ENCODE measurements around the gene MSH2. TPM values are rescaled to one million over a fixed set of nuclear protein-coding genes. Genes with fewer than 3 reads are reported as not detected.

Gene MSH2
- total and polyA plus RNA-seq, 2 of the 13 experiments (the other 11 are each of a cell fraction or from before 2014, with no cell fraction given): 19.9 to 76.3 TPM

DNA sequence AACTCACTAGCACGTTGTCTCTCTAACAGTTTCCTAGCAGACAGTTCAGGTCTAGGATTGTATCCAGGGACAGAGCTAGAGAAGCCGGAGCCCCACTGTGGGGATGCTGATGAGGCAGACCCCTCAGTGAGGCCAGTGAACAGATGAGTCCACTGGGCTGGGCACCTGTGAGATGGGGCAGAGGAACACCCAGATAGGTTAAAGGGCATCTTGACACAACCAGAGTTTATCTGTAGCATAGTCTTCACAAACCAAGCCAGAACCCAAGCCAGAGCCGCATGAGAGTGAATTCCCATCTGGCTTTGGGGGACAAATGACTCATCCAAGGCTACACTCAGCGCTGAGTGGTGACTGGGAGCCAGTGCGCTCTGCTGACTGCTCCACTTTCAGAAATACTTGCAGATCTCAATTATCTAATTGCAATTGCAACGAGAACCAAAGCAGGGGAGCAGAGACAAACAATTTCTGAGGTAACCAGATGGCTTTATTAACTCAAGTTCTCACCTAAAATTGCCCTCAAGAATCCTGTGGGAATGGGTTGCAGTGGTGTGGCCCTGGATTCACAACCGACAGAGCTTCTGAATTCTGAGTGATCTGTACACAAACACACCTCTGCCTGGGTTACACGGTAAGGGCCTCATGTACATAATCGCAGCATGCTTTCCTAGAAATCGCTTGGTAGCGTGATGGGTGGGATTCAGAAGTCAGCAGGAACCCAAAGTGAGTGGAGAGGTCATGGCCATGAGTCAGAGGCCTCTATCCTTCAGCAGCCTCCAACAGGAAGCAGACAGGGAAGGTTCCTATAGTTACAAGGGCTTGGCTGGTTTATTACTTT is 48.7 kb upstream of the MSH2 start (continued):
- no peak for TF ChIP-seq MTF2 (CRISPR knock-in tag; IDR thresholded peaks at IDR 0.05; ENCODE audit: borderline replicate concordance)
- TF ChIP-seq ISX (CRISPR knock-in tag; conservative IDR thresholded peaks at IDR 0.05): no peak
- no peak for TF ChIP-seq ZSCAN9 (CRISPR knock-in tag; IDR thresholded peaks at IDR 0.05; ENCODE audit: borderline replicate concordance)
- TF ChIP-seq HNRNPL (IDR thresholded peaks at IDR 0.05; ENCODE audit: low read depth, low read length): no peak
- TF ChIP-seq HDAC6 (IDR thresholded peaks at IDR 0.05; ENCODE audit: low read depth, low read length): no peak
- no peak for TF ChIP-seq TAF15 (IDR thresholded peaks at IDR 0.05; ENCODE audit: low read depth, low read length, poor library complexity, severe bottlenecking)
- TF ChIP-seq MAX (IDR thresholded peaks at IDR 0.05): peak; percentile 80; the same call in 1 of the 2 replicates
- TF ChIP-seq SKI (IDR thresholded peaks at IDR 0.05; ENCODE audit: partially characterized antibody): peak; percentile 51
- TF ChIP-seq, protein P1, sequence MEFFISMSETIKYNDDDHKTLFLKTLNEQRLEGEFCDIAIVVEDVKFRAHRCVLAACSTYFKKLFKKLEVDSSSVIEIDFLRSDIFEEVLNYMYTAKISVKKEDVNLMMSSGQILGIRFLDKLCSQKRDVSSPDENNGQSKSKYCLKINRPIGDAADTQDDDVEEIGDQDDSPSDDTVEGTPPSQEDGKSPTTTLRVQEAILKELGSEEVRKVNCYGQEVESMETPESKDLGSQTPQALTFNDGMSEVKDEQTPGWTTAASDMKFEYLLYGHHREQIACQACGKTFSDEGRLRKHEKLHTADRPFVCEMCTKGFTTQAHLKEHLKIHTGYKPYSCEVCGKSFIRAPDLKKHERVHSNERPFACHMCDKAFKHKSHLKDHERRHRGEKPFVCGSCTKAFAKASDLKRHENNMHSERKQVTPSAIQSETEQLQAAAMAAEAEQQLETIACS (CRISPR knock-in tag; IDR thresholded peaks at IDR 0.05): no peak
- TF ChIP-seq NCOA5 (CRISPR knock-in tag; IDR thresholded peaks at IDR 0.05): no peak
- TF ChIP-seq HCFC1 (IDR thresholded peaks at IDR 0.05; ENCODE audit: low read depth, low read length): no peak
- no peak for TF ChIP-seq HNF4G (IDR thresholded peaks at IDR 0.05; ENCODE audit: borderline replicate concordance, low read depth, low read length)
- TF ChIP-seq HNF4G (CRISPR knock-in tag; IDR thresholded peaks at IDR 0.05; ENCODE audit: borderline replicate concordance, low read depth): no peak
- TF ChIP-seq NR2F2 (IDR thresholded peaks at IDR 0.05; ENCODE audit: borderline replicate concordance, low read depth): peak; percentile 60; the same call in 1 of the 2 replicates
- TF ChIP-seq ZNF878 (CRISPR knock-in tag; IDR thresholded peaks at IDR 0.05): no peak; the same call in 1 of the 2 replicates
- no peak for TF ChIP-seq KLF9 (CRISPR knock-in tag; IDR thresholded peaks at IDR 0.05; ENCODE audit: low read depth)
- no peak for TF ChIP-seq REPIN1 (CRISPR knock-in tag; IDR thresholded peaks at IDR 0.05; ENCODE audit: borderline replicate concordance, low read depth)
- TF ChIP-seq ZNF282 (IDR thresholded peaks at IDR 0.05; ENCODE audit: partially characterized antibody): no peak
- no peak for TF ChIP-seq ZBTB3 (CRISPR knock-in tag; IDR thresholded peaks at IDR 0.05; ENCODE audit: borderline replicate concordance, low read depth)
- 0 out of 2 replicates have a peak, but pooled peaks have one; percentile 48 for TF ChIP-seq RFX3 (CRISPR knock-in tag; IDR thresholded peaks at IDR 0.05)
- peak; percentile 62; the same call in 1 of the 2 replicates for TF ChIP-seq BHLHE40 (IDR thresholded peaks at IDR 0.05; ENCODE audit: low read length)
- 0 out of 2 replicates have a peak, but pooled peaks have one; percentile 23 for TF ChIP-seq ZBTB4 (CRISPR knock-in tag; IDR thresholded peaks at IDR 0.05; ENCODE audit: borderline replicate concordance)
- TF ChIP-seq MAZ (IDR thresholded peaks at IDR 0.05; ENCODE audit: borderline replicate concordance, low read depth, low read length): no peak
- no peak for TF ChIP-seq MAZ (CRISPR knock-in tag; IDR thresholded peaks at IDR 0.05; ENCODE audit: low read depth)
- no peak for TF ChIP-seq TOE1 (CRISPR knock-in tag; IDR thresholded peaks at IDR 0.05)
